D341Med (cell line): Measurements from ENCODE around the gene ETFA.
"Not testable (repeated sequence)": the region's sequence is repeated elsewhere in the genome, so short reads cannot be mapped to it uniquely, and the experiment has no call there.

ENCODE experiments used
- DNase-seq: peaks from one replicate; pipeline ENCODE4 v3.0.0; 2012; ENCODE audit warnings: low spot score

Gene ETFA

GRCh38 chr15:76324066-76324465 lies 12.8 kb upstream of the ETFA start:
- DNase-seq: no peak

- DNase-seq: no peak
Observed at GRCh38 chr15:76321602-76322001, 10.3 kb upstream of the ETFA start.

- DNase-seq: no peak
Observed at GRCh38 chr15:76321171-76321570, 9.9 kb upstream of the ETFA start.

- DNase-seq: no peak
Observed at GRCh38 chr15:76320012-76320411, 8.7 kb upstream of the ETFA start.

GRCh38 chr15:76313731-76314130 lies 2.5 kb upstream of the ETFA start:
- peak; percentile 46 for DNase-seq

GRCh38 chr15:76313175-76313567 lies 1.9 kb upstream of the ETFA start:
- not testable (repeated sequence) for DNase-seq

GRCh38 chr15:76312540-76313174 lies 1.4 kb upstream of the ETFA start:
- DNase-seq: no peak

- no peak for DNase-seq
Observed at GRCh38 chr15:76310475-76311099, 682 bp downstream of the ETFA start.

- no peak for DNase-seq
Observed at GRCh38 chr15:76309601-76310330, 1.5 kb downstream of the ETFA start.

- no peak for DNase-seq
Observed at GRCh38 chr15:76303909-76304308, 7.4 kb downstream of the ETFA start.

- DNase-seq: no peak
Observed at GRCh38 chr15:76299786-76300185, 11.5 kb downstream of the ETFA start.

GRCh38 chr15:76298986-76299385 lies 12.3 kb downstream of the ETFA start:
- DNase-seq: no peak

GRCh38 chr15:76297951-76298350 lies 13.3 kb downstream of the ETFA start:
- not testable (repeated sequence) for DNase-seq

GRCh38 chr15:76296849-76297248 lies 14.4 kb downstream of the ETFA start:
- DNase-seq: no peak

- not testable (repeated sequence) for DNase-seq
Observed at GRCh38 chr15:76294463-76294862, 16.8 kb downstream of the ETFA start.

GRCh38 chr15:76293361-76293760 lies 17.9 kb downstream of the ETFA start:
- DNase-seq: no peak

GRCh38 chr15:76289582-76289981 lies 21.7 kb downstream of the ETFA start:
- no peak for DNase-seq

GRCh38 chr15:76286271-76286879 lies 24.9 kb downstream of the ETFA start:
- no peak for DNase-seq

- peak; percentile 63 for DNase-seq
Observed at GRCh38 chr15:76285241-76285825, 25.9 kb downstream of the ETFA start.

GRCh38 chr15:76282465-76282864 lies 28.8 kb downstream of the ETFA start:
- DNase-seq: no peak

- no peak for DNase-seq
Observed at GRCh38 chr15:76278651-76279050, 32.6 kb downstream of the ETFA start.

- DNase-seq: no peak
Observed at GRCh38 chr15:76274821-76275220, 36.4 kb downstream of the ETFA start.

- DNase-seq: no peak
Observed at GRCh38 chr15:76274226-76274625, 37.0 kb downstream of the ETFA start.
